Left lobe of liver (tissue), 2 donors: ENCODE measurements around the gene RPN1. TPM values are rescaled to one million over a fixed set of nuclear protein-coding genes. Genes with fewer than 3 reads are reported as not detected.
A peak's percentile ranks its signal among the peaks of the same experiment; 100 is the strongest.

Experiments
- ATAC-seq: fragments of 200-7000 bp; cut with Tn5 transposase; one replicate; pipeline ENCODE4 v1.9.1; 2020; ENCODE audit warnings: mild to moderate bottlenecking, moderate library complexity
- DNase-seq: peaks from one replicate; pipeline ENCODE4 v3.0.0-alpha.2; 2020; ENCODE audit warnings: low spot score
- total RNA-seq: library from RNA; stranded (reverse); gene quantifications from one replicate; pipeline ENCODE4 v1.2.1, GENCODE V29; 2021
- donor health status: DM: no; HTN: no; CAD: no; lungs with moderate emphysema.
- donor health status: DM: no; HTN: yes; CAD: no.

The RPN1 gene
- total RNA-seq, 1 donor from 2014 or later = 198 TPM

DNA sequence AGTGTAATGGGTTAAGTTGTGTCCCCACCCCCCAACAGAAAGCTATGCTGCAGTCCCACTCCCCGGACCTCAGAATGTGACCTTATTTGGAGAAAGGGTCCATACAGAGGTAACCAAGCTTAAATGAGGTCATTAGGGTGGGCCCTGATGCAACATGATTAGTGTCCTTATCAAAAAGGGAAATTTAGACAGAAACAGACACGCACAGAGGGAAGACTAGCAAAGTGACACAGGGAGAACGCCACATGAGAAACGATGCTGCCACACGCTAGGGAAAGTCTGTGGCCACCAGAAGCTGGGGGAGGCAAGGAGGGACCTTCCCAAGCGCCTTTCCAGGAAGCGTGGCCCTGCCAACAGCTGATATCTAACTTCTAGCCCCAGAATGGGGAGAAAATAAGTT, 65.4 kb downstream of the RPN1 start:
- ATAC-seq (no peak), DNase-seq (no peak)

DNA sequence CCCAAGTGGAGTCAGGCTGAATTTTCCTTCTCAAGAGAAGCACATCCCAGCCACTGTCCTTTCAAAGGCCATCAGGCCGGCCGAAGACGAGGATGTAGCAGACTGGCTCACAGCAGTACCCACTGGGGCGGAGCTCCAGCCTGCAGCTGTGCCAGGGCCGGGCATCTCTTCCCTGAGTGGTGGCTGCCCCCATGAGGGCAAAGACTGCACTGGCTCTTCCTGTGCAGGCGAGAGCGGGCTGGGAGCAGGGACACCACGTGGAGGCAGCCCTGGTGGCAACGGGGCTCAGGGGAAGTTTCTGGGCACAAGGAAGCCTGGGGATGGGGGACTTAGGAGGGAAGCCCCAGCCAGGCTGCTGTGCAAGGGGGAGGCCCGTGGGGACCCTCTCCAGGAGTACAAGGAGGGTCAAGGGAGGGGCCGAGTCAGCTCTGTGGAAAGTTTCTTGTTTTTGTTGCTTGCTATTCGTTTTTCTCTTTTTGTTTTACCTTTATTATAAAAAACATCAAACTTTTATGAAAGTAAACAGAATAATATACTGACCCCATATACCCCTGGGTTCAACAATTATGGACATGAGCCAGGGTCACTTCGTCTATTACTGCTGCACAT, 66.1 kb downstream of the RPN1 start:
- peak; percentile 79 for DNase-seq
- ATAC-seq = peak; percentile 100

DNA sequence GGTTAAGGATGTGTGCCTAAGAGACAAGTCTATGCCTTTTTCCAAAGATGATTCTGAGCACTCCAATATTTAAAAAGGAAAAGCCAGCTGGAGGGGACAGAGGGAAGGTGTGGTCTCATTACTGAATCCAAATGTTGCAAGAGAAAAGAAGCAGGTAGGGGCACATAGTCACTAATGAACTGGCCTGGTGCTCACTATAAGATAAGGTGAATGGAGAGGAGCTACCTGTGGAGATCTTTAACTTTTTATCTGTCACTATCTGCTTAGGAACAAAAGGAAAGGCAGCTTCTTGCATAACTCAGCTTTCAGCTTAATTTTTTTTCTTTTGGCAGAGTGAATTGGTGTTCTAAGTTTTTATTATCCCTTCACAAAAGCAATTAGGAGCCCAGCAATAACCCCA, 69.1 kb downstream of the RPN1 start:
- DNase-seq (no peak), ATAC-seq (no peak)

DNA sequence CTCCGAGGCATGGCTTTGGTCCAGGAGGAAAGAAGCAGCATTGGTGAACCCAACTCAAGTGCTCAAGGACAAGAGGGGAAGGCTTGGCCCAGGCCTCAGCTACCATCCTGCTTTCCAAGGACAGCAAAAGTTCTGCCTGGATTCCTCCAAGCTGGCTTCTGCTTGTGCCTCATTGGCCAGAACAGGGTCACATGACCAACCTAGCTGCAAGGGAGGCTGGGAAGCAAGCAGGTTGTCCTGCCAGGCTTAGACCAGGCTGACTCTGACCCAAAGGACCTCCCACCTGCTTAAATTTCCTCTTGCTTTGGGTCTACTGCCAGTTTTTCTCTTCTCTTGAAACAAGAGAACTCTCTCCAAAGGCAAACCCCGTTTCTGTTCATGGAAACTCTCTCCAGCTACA, 70.7 kb downstream of the RPN1 start:
- DNase-seq (no peak), ATAC-seq (no peak)

DNA sequence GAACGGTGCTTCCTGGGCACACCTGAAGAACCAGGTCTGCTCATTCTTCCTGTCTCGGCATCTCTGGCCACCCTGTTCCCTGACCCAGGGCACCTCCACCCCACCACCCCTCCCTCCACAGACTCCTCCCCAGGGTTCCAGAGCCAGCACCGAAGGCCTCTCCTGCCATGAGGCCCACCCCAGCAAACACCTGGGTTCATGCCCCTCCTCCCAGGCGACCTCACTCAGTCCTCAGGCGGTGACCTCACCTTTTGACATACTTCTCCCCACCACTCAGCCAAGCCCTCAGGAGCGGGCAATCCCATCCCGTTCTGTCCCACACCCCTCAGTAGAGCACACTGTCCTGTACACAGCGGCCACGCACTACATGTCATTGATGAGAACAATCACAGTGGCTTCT, 72.3 kb downstream of the RPN1 start:
- DNase-seq (no peak), ATAC-seq (no peak)

DNA sequence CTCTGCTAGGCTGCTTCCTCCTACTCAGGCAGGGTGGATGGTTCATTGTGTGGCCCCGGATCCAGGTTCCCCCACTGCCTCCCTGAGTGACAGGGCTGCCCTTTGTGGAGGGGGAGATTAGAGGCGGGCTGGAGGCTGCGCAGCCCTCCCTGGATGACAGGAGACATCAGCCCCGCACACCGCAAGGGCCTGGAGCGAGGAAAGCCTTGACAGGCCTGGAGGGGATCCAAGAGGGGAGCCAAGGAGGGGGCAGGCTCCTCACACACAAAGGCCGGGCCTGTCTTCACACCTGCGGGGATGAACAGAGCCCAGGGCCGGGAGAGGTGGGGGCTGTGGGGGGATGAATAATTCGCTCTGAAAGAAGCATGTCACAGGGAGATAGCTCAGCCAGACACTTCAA, 72.9 kb downstream of the RPN1 start:
- ATAC-seq = no peak
- DNase-seq = no peak

DNA sequence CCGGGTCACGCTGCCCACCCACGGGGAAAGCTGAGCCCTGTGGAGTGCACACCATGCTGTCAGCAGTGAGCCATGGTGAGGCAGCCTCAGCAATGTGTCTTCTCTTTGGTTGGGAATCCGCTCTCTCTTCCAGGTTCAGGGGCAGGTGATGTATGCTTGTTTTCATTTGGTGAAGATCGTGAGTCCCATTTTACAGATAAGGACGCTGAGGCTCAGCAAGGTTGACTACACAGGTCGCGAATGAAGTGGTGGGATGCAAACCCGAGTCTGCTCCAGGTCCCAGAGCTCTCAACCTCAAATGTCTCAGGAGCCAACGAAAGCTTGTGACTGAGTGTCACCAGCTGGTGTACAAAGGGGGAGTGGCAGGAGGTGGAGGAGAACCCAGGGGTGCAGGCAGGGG, 74.3 kb downstream of the RPN1 start:
- no peak for ATAC-seq

DNA sequence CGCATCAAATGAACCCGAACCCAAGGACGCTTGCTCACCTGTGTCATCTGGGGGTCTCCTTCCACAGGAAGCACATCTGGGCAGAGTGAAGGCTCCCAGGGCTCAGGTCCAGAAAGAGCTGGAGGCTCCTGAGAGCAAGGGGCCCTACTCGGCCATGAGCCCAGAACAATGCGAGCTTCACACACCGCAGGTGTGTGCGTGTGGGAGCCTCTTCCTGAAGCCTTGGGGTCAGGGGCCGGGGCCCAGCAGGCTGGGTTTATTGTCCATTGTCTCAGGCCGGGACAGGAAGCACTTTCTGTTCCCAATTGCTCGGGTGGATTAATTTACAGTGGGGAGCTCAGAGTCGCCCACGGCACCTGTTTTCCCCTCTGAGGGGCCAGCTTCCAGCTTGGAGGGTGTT, 74.8 kb downstream of the RPN1 start:
- ATAC-seq (no peak), DNase-seq (no peak)

More for the DNA sequence above, 74.3 kb downstream of the RPN1 start:
- DNase-seq = no peak

DNA sequence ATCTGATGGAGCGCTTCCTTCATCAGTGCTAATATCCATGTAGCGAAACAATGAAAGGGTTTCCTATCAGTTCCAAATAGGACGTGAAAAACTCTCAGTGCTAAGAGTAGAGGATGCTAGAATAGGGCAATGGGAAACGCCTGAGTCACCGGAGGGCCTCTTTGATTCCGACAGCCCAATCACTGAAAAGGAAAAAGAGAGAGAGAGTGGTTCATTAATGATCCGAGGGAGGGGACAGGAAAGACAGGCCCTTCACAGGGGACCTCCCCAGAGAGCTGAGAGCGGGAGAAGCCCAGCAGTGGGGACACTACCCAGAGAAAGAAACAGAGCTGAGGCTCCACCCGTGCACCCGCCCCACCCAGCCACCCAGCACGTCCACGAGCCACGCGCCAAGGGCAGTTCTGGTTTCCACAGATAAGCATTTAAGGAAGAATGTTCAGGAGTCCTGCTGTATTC, 76.9 kb downstream of the RPN1 start:
- ATAC-seq (peak; percentile 28), DNase-seq (no peak)

DNA sequence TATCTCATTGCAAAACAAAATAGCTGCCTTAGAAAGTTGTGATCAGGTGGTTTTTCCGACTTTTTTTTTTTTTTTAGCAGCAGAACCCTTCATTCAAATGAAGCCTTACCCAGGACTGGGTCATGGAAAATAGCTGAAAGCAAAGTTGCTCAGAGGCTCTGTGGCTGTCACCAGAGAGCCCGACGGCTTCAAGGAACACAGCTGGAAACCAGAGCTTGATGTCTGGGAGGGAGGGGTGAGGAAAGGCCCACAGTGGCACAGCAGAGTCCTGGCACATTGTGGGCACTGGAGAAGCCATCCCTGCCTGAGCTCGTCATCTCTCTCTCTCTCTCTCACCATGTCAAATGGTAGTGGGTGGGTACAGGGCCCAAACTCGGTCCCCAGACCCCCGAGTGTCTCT, 77.5 kb downstream of the RPN1 start:
- DNase-seq = no peak
- no peak for ATAC-seq

DNA sequence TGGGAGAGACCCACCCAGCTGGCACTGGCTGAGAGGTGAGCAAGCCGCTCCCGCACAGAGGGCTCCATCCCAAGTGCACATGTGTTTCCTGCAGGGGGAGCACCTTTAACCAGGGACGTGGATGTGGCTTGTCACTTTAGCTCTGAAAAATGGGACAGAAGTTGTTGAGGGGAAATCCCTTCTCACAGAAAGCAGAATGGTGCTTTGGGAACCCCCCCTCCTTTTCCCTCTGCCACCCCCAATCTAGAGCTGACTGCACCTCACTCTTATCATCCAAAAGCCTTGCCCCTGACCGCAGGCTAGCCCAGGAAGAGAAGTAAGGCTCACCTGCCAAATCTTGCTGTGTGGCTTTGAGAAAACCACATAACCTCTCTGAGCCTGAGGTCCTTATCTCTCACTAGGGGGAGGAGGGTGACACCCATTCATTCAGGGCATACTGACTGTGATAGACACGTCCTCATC, 77.9 kb downstream of the RPN1 start:
- DNase-seq (no peak), ATAC-seq (peak; percentile 77)

DNA sequence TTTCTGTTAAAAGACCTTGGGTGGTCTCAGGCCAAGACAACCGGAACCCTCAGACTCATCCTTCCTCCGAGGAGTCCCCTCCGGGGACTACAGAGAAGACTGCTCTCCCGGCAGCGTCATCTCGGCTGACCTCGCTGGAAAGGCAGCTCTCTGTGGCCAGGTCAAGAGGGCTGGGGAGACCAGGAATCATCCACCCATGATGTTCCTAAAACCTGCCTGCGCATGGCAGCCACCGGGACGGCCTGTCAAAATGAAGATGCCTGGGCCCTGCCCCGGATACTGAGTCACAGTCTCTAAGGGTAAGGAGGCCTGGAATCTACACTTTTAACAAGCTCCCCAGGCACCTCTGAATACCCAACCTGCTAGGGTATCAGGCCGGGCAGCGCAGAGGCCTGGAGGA, 78.6 kb downstream of the RPN1 start:
- DNase-seq = no peak

More for the DNA sequence above, 78.6 kb downstream of the RPN1 start:
- no peak for ATAC-seq

Other genes with a start within 250 kb of the RPN1 start
- gene DNAJB8, start 183.9 kb downstream of the RPN1 start, total RNA-seq = not detected
- gene GATA2, start 157.6 kb downstream of the RPN1 start, total RNA-seq = 1.3 TPM
- gene RAB7A, start 75.4 kb upstream of the RPN1 start, total RNA-seq = 103 TPM
- 30.7 TPM for gene ACAD9, start 228.8 kb upstream of the RPN1 start, total RNA-seq